IPS-11a (cell line): Measurements from ENCODE around the gene REG4.
"Not testable (repeated sequence)": the region's sequence is repeated elsewhere in the genome, so short reads cannot be mapped to it uniquely, and the experiment has no call there.

ENCODE experiments used
- H3K4me3 ChIP-seq: one replicate; pipeline ENCODE4 v1.5.1; 2013; ENCODE audit warnings: low read depth, low read length, control low read depth

Gene REG4

GRCh38 chr1:119808972-119809550 is 2.2 kb downstream of the REG4 start:
- H3K4me3 ChIP-seq = no peak overlapping the region

DNA sequence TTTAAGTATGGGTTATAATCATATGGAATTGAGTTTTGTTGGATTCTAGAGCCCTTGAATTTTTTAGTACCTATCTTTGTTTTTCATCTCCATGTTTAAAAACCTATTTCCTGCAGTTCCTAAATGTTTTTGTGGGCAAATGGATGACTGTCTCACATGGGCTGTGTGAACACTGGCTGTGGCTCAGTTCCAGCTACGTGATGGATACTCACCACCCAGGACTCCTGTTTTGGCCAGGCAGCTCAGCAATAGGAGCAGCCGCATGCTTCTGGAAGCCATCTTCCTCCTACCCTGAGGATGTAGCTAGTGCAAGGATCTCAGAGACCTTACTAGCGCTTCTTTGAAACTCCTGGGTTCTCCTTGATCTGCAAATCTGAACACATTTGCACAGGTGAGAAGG is 2.8 kb downstream of the REG4 start:
- no peak overlapping the region for H3K4me3 ChIP-seq

DNA sequence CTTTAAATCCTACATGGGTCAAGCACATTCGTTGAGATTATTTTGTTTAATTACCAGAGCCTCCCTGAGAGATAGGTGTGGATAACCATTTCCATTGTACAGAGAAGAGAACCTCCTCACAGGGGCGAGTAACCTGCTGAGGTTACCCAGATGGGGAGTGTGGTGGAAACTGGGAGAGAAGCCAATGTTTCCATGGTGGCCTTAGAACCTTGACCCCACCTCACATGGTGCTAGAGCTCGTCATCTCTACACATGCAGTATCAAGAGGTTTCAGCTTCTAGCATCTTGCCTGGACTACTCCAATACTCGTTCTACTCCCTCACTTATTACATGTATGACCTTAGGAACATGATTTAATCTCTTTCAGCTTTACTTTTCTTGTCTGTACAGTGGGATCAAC is 4.8 kb downstream of the REG4 start:
- no peak overlapping the region for H3K4me3 ChIP-seq

- no peak overlapping the region for H3K4me3 ChIP-seq
These were observed 5.5 kb downstream of the REG4 start for GRCh38 chr1:119805746-119806145.

GRCh38 chr1:119805247-119805646 is 6.0 kb downstream of the REG4 start:
- H3K4me3 ChIP-seq = no peak overlapping the region

- H3K4me3 ChIP-seq = no peak overlapping the region
These were observed 11.6 kb downstream of the REG4 start for GRCh38 chr1:119799599-119800177.

GRCh38 chr1:119799003-119799402 is 12.3 kb downstream of the REG4 start:
- H3K4me3 ChIP-seq = no peak overlapping the region

- H3K4me3 ChIP-seq = no peak overlapping the region
These were observed 13.7 kb downstream of the REG4 start for GRCh38 chr1:119797606-119798005.

GRCh38 chr1:119797162-119797561 is 14.1 kb downstream of the REG4 start:
- H3K4me3 ChIP-seq = no peak overlapping the region

GRCh38 chr1:119795261-119796200 is 15.7 kb downstream of the REG4 start:
- no peak overlapping the region for H3K4me3 ChIP-seq

GRCh38 chr1:119794876-119795240 is 16.4 kb downstream of the REG4 start:
- no peak overlapping the region for H3K4me3 ChIP-seq

- no peak overlapping the region for H3K4me3 ChIP-seq
These were observed 16.9 kb downstream of the REG4 start for GRCh38 chr1:119794230-119794875.

DNA sequence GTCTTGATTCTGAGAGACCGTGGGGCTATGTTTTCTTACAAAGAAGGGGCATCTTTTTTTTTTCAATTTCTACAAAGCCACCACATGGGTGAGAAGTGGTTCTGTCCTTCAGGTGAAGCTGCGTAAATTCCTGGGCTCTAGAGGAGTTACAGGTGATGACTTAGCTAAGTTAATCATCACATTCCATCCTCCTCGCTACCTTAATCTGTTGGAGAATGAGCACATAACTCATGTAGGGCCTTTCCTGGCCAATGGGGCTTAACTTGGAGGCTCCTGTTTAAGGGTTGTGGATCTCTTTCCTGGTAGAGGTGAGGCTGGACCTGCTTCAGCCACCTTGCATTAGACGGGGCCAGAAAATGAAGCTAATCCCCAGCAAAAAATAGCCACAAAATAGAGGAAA is 19.9 kb downstream of the REG4 start:
- H3K4me3 ChIP-seq = no peak overlapping the region

GRCh38 chr1:119790451-119791198 is 20.6 kb downstream of the REG4 start:
- no peak overlapping the region for H3K4me3 ChIP-seq

- H3K4me3 ChIP-seq = no peak overlapping the region
These were observed 23.5 kb downstream of the REG4 start for GRCh38 chr1:119787776-119788175.

GRCh38 chr1:119786473-119787050 is 24.7 kb downstream of the REG4 start:
- not testable (repeated sequence) for H3K4me3 ChIP-seq

- not testable (repeated sequence) for H3K4me3 ChIP-seq
These were observed 25.2 kb downstream of the REG4 start for GRCh38 chr1:119786046-119786445.

GRCh38 chr1:119784191-119784781 is 27.0 kb downstream of the REG4 start:
- H3K4me3 ChIP-seq = no peak overlapping the region

DNA sequence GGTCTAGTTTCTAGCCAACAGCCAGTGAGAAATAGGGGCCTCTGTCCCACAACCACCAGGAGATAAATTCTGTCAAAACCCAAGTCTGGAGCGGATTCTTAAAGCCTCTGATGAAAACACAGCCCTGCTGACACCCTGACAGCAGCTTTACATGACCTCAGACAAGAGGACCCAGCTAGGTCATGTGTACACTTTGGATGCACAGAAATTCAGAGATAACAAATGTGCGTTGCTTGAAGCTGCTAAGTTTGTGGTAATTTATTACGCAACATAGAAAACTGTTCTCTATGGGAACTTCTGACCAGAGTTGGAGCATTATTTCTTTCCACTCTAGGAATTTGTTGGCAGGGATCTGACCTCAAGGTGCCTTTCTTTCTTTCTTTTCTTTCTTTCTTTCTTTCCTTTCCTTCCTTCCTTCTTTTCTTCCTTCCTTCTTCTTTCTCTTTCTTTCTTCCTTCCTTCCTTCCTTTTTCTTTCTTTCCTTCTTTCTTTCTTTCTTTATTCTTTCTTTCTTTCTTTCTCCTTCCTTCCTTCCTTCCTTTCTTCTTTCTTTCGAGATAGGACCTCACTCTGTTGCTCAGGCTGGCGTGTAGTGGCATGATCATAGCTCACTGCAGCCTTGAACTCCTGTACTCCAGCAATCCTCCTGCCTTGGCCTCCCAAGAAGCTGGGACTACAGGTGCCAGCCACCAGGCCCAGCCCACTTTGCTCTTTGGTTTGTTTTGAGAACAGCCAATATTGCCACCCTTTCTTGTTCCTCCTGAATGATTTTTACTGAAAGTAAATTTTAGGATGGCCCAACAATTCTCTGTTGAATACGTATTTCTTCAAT is 27.7 kb downstream of the REG4 start:
- no peak overlapping the region for H3K4me3 ChIP-seq
